ENCODE results near the gene SLC6A12.
A peak's percentile ranks its signal among the peaks of the same experiment; 100 is the strongest.

SLC6A12 gene

GRCh38 chr12:214003-214741 lies at the start of gene SLC6A12:
TSS of gene SLC6A12 (minus strand) at chr12:214157. CDS start at chr12:209986, 4,171 bp downstream.
- no peak for TF ChIP-seq CTCF (conservative IDR thresholded peaks at IDR 0.05; ENCODE audit: low read depth, low read length)
- DNase-seq (ENCODE audit: low read depth) = no peak
- H3K4me3 ChIP-seq (ENCODE audit: low read length) = peak within 1 kb of the TSS; percentile 3

- TF ChIP-seq CTCF (conservative IDR thresholded peaks at IDR 0.05; ENCODE audit: low read depth, low read length) = no peak
- no peak for DNase-seq (ENCODE audit: low read depth)
- H3K4me3 ChIP-seq (ENCODE audit: low read length) = no peak overlapping the region
Measured at GRCh38 chr12:263574-263973, 49.6 kb upstream of the SLC6A12 start.

- H3K4me3 ChIP-seq (ENCODE audit: low read length) = no peak within 1 kb of the TSS
- TF ChIP-seq CTCF (conservative IDR thresholded peaks at IDR 0.05; ENCODE audit: low read depth, low read length) = no peak
- no peak for DNase-seq (ENCODE audit: low read depth)
Measured at GRCh38 chr12:262817-263216, 48.9 kb upstream of the SLC6A12 start, which contains the start of gene SLC6A13. TSS of gene SLC6A13 (minus strand) at chr12:262836. CDS start at chr12:260052, 2,784 bp downstream.

GRCh38 chr12:262113-262512 lies 48.2 kb upstream of the SLC6A12 start:
- no peak for DNase-seq (ENCODE audit: low read depth)
- H3K4me3 ChIP-seq (ENCODE audit: low read length) = no peak overlapping the region
- no peak for TF ChIP-seq CTCF (conservative IDR thresholded peaks at IDR 0.05; ENCODE audit: low read depth, low read length)

GRCh38 chr12:257521-258321 lies 43.8 kb upstream of the SLC6A12 start:
- H3K4me3 ChIP-seq (ENCODE audit: low read length) = no peak overlapping the region
- DNase-seq (ENCODE audit: low read depth) = no peak
- no peak for TF ChIP-seq CTCF (conservative IDR thresholded peaks at IDR 0.05; ENCODE audit: low read depth, low read length)

- no peak overlapping the region for H3K4me3 ChIP-seq (ENCODE audit: low read length)
- DNase-seq (ENCODE audit: low read depth) = no peak
- no peak for TF ChIP-seq CTCF (conservative IDR thresholded peaks at IDR 0.05; ENCODE audit: low read depth, low read length)
Measured at GRCh38 chr12:256958-257357, 43.0 kb upstream of the SLC6A12 start.

All from retinal pigment epithelial cell (primary cell).